ENCODE data around the gene ZNF397.

DNA sequence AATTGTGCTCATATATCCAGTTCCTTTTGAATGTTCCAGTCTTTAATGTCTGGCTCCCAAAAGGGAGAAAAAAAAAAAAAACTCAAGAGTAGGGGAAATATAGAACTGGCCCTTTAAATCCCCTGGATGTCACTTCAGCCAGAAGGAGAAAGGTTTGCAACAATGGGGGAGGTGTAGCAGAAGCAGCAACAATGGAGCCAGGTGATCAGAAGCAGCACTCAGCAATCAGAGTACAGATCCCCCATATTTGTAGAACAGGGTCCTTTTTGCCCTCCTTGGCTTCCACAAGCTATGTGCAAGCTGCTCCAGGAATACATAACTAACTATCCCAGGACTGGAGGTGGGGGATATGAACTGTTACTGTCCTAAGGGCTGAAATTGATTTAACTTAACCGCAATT is 25.8 kb upstream of the ZNF397 start:
- TF ChIP-seq, protein P1, sequence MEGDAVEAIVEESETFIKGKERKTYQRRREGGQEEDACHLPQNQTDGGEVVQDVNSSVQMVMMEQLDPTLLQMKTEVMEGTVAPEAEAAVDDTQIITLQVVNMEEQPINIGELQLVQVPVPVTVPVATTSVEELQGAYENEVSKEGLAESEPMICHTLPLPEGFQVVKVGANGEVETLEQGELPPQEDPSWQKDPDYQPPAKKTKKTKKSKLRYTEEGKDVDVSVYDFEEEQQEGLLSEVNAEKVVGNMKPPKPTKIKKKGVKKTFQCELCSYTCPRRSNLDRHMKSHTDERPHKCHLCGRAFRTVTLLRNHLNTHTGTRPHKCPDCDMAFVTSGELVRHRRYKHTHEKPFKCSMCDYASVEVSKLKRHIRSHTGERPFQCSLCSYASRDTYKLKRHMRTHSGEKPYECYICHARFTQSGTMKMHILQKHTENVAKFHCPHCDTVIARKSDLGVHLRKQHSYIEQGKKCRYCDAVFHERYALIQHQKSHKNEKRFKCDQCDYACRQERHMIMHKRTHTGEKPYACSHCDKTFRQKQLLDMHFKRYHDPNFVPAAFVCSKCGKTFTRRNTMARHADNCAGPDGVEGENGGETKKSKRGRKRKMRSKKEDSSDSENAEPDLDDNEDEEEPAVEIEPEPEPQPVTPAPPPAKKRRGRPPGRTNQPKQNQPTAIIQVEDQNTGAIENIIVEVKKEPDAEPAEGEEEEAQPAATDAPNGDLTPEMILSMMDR (IDR thresholded peaks at IDR 0.05; ENCODE audit: low read depth, low read length, poor library complexity, severe bottlenecking): no peak
- TF ChIP-seq EZH2phosphoT487 (IDR thresholded peaks at IDR 0.05; ENCODE audit: borderline replicate concordance, low read length): no peak

Measured in DOHH2 (cell line).